ENCODE results near the gene ZNF777. TPM values are rescaled to one million over a fixed set of nuclear protein-coding genes. Genes with fewer than 3 reads are reported as not detected.

ZNF777 gene
- total RNA-seq, 1 donor from 2014 or later: 13.4 TPM

DNA sequence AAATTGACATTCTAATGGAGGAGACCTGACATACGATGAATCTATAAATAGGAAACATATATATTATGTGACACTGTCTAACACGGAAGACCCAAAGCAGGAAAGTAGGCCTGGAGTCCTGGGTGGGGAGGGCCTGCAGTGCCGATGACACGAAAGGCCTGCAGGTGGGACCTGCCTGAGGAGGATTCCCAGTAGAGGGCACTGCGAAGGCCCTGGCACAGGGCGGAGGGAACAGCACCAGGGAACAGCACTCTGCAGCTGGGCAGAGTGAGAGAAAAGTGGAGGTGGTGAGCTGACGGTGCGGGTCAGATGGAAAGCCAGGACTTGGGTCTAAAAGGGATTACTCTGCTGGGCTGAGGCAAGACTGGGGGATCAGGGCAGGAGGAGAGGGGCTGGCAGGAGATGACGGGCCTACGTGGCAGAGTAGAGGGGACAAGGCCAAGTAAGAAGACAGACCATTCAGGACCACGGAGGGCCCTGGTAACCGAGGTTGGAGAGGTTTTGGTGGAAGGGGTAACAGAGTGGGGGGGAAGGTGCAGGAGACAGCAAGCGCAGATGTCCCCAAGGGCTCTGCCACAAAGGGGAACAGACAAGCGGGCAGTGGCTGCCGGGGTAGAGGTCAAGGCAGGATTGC lies 28.6 kb upstream of the ZNF777 start:
- intact Hi-C loops (cut with DNase I): loop anchor here (10.0 kb wide), 2 partner anchors 205 to 255 kb away; partner anchors contain the start of gene ZNF212
- Histone ChIP-seq H3K9me3 (no peaks in the 10 kb centered on the region), H3K27me3 (no peaks in the 10 kb centered on the region), H3K4me3 (no peak overlapping the region), H3K36me3 (peaks cover 50 to 82% of the 10 kb centered on the region in 2 donors), H3K27ac (no peak overlapping the region), H3K4me1 (no peaks in the 10 kb centered on the region)
- TF ChIP-seq, protein P1, sequence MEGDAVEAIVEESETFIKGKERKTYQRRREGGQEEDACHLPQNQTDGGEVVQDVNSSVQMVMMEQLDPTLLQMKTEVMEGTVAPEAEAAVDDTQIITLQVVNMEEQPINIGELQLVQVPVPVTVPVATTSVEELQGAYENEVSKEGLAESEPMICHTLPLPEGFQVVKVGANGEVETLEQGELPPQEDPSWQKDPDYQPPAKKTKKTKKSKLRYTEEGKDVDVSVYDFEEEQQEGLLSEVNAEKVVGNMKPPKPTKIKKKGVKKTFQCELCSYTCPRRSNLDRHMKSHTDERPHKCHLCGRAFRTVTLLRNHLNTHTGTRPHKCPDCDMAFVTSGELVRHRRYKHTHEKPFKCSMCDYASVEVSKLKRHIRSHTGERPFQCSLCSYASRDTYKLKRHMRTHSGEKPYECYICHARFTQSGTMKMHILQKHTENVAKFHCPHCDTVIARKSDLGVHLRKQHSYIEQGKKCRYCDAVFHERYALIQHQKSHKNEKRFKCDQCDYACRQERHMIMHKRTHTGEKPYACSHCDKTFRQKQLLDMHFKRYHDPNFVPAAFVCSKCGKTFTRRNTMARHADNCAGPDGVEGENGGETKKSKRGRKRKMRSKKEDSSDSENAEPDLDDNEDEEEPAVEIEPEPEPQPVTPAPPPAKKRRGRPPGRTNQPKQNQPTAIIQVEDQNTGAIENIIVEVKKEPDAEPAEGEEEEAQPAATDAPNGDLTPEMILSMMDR (IDR thresholded peaks at IDR 0.05): peak in 1 of 3 experiments; percentile 6
- no peak for DNase-seq (ENCODE audit: low spot score in 2 of 2)

DNA sequence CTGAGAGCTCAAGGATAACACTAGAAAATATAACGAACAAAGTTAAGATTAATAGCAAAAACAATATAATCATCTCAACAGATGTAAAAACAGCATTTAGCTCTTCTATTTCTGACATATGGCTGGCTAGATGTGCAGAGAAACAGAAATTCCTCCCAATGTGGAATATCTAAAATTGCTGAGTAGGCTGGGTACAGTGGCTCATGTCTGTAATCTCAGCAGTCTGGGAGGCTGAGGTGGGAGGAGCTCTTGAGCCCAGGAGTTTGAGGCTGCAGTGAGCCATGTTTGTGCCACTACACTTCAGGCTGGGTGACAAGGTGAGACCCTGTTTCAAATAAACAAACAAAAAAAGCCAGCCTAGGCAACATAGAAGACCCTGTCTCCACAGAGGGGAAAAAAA lies 18.7 kb upstream of the ZNF777 start:
- H3K27me3 ChIP-seq: no peaks in the 10 kb centered on the region
- H3K27ac ChIP-seq: no peak overlapping the region
- no peak overlapping the region for H3K4me3 ChIP-seq
- no peak for DNase-seq (ENCODE audit: low spot score in 2 of 2)
- TF ChIP-seq, protein P1 (IDR thresholded peaks at IDR 0.05): no peak
- intact Hi-C loops (cut with DNase I): no loop called here
- peaks cover 33 to 41% of the 10 kb centered on the region in 2 donors for H3K36me3 ChIP-seq
- H3K4me1 ChIP-seq: no peaks in the 10 kb centered on the region
- H3K9me3 ChIP-seq: no peaks in the 10 kb centered on the region

DNA sequence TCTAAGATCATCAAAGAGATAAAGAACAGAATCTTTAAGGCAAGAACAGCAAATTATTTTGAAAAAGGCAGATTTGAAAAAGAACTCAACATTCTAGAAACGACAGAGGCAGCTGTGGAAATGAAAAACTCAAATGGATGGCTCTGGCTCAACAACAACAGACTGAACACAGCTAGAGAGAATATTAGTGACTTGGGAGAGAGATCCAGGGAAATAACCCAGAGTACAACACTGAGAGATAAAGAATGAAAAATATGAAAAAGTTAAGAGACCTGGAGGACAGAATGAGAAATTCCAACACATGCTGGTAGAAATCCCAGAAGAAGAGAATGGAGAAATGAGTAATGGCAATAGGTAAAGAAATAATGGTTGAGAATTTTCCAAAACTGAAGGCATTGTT lies 17.9 kb upstream of the ZNF777 start:
- no peak overlapping the region for H3K27ac ChIP-seq
- TF ChIP-seq, protein P1 (IDR thresholded peaks at IDR 0.05): no peak
- H3K27me3 ChIP-seq: no peaks in the 10 kb centered on the region
- intact Hi-C loops (cut with DNase I): no loop called here
- DNase-seq (ENCODE audit: low spot score in 2 of 2): no peak
- peaks cover 41 to 49% of the 10 kb centered on the region in 2 donors for H3K36me3 ChIP-seq
- no peaks in the 10 kb centered on the region for H3K4me1 ChIP-seq
- no peak overlapping the region for H3K4me3 ChIP-seq
- no peaks in the 10 kb centered on the region for H3K9me3 ChIP-seq

DNA sequence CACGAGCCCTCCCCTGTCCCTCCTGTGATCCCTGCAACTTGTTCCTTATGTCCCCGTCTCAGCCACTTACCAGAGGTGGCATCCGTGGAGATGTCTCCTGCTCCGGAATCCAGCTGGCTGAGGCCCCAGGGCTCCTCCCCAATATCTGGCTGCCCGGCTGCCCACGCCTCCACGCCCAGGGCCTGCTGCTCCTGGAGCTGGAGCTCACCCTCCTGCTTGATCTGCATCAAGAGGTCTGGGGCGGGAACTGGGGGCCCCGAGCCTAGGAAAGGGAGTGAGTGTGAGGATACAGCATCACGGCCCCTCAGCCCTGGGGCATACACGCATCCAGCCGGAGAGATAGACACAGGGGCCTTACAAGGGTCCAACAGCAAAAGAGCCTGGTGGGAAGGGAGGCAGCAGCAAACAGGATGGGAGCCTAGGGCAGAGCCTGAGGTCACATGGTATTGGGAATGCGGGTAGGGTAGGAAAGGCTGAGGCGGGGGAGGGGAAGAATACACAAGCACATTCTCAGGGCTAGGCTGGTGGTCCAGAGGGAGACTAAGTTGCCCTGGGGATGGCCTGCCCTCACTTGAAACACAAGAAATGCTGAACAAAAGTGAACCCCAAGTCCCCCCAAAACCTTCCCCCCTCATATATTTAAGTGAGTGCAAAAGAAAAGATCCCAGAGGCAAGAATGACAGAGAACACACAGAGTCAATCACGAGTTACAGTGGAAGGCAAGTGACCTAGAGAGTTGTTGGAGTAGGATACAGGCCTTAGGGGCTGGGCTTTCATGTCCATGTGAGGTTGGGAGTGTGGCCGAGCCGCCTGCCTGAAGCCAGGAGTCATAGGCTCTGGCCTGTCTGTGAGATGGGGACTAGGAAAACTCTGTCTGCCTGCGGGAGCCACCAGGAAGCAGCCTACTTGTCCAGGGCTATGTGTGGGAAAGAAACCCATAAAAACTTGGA lies 16.9 kb upstream of the ZNF777 start:
- no peak for DNase-seq (ENCODE audit: low spot score in 2 of 2)
- intact Hi-C loops (cut with DNase I): no loop called here
- peaks cover 51 to 54% of the 10 kb centered on the region in 2 donors for H3K36me3 ChIP-seq
- TF ChIP-seq, protein P1 (IDR thresholded peaks at IDR 0.05): no peak
- H3K4me3 ChIP-seq: no peak overlapping the region
- H3K9me3 ChIP-seq: no peaks in the 10 kb centered on the region
- no peak overlapping the region for H3K27ac ChIP-seq
- no peaks in the 10 kb centered on the region for H3K4me1 ChIP-seq
- H3K27me3 ChIP-seq: no peaks in the 10 kb centered on the region

DNA sequence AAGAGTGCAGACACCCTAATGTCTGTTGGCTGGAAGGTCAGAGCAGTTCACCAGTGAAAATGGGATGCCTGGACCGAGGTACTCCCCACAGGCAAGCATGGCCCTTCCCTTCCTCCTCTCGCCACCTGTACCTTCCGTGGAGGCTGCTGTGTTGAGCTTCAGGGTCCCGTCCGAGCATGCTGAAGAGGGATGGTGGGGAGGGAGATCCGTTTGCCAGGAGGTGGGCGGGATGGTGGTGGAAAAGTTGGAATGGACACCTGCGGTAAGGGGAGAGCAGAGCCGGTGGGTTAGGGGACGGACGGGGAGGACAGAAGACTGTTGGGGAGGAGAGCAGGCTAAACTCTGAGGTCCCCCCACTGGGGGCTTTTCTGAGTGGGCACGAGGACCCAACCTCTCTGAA lies 15.9 kb upstream of the ZNF777 start:
- TF ChIP-seq, protein P1 (IDR thresholded peaks at IDR 0.05): no peak
- Histone ChIP-seq H3K4me3 (no peak overlapping the region), H3K27ac (no peak overlapping the region), H3K9me3 (no peaks in the 10 kb centered on the region), H3K36me3 (peaks cover 54 to 58% of the 10 kb centered on the region in 2 donors), H3K27me3 (no peaks in the 10 kb centered on the region), H3K4me1 (no peaks in the 10 kb centered on the region)
- intact Hi-C loops (cut with DNase I): no loop called here
- no peak for DNase-seq (ENCODE audit: low spot score in 2 of 2)
